ENCODE results near the gene TSSK6.

TSSK6 gene

GRCh38 chr19:19529783-19530422 lies 14.6 kb upstream of the TSSK6 start:
- no peak for DNase-seq

- no peak for DNase-seq
Measured at GRCh38 chr19:19528721-19529490, 13.6 kb upstream of the TSSK6 start, which contains the start of gene YJEFN3. Gene YJEFN3, plus strand, starts transcription at chr19:19528911. Its CDS starts 22 bp downstream, at chr19:19528933.

- no peak for DNase-seq
Measured at GRCh38 chr19:19527674-19528625, 12.6 kb upstream of the TSSK6 start.

- no peak for DNase-seq
Measured at GRCh38 chr19:19527371-19527656, 12.0 kb upstream of the TSSK6 start.

- DNase-seq, result peak; percentile 63
Measured at GRCh38 chr19:19526581-19527370, 11.4 kb upstream of the TSSK6 start.

- DNase-seq, result no peak
Measured at GRCh38 chr19:19525611-19526380, 10.4 kb upstream of the TSSK6 start.

GRCh38 chr19:19524053-19524452 lies 8.7 kb upstream of the TSSK6 start:
- no peak for DNase-seq

- DNase-seq, result no peak
Measured at GRCh38 chr19:19523177-19523576, 7.8 kb upstream of the TSSK6 start.

GRCh38 chr19:19520989-19521388 lies 5.6 kb upstream of the TSSK6 start:
- DNase-seq, result no peak

- no peak for DNase-seq
Measured at GRCh38 chr19:19517235-19517619, 1.9 kb upstream of the TSSK6 start.

- peak; percentile 93 for DNase-seq
Measured at GRCh38 chr19:19515642-19516519, 533 bp upstream of the TSSK6 start, which contains the start of gene NDUFA13. Gene NDUFA13, plus strand, starts transcription at chr19:19516225. Its CDS starts 14 bp downstream, at chr19:19516239.

GRCh38 chr19:19514215-19514657 lies 1.1 kb downstream of the TSSK6 start:
- DNase-seq, result no peak

- DNase-seq, result no peak
Measured at GRCh38 chr19:19513682-19514081, 1.7 kb downstream of the TSSK6 start.

GRCh38 chr19:19510432-19510831 lies 4.9 kb downstream of the TSSK6 start:
- no peak for DNase-seq

GRCh38 chr19:19508217-19508616 lies 7.1 kb downstream of the TSSK6 start:
- DNase-seq, result no peak

- no peak for DNase-seq
Measured at GRCh38 chr19:19507354-19507753, 8.0 kb downstream of the TSSK6 start.

GRCh38 chr19:19506592-19506991 lies 8.8 kb downstream of the TSSK6 start:
- no peak for DNase-seq

GRCh38 chr19:19505669-19506326 lies 9.6 kb downstream of the TSSK6 start:
- no peak for DNase-seq

GRCh38 chr19:19504754-19505668 lies 10.3 kb downstream of the TSSK6 start:
- no peak for DNase-seq

All from MV-4-11 (cell line).